Right renal pelvis (tissue), 4 donors: ENCODE measurements around the gene NKG7. TPM values are rescaled to one million over a fixed set of nuclear protein-coding genes. Genes with fewer than 3 reads are reported as not detected.

Experiments
- polyA plus RNA-seq, 4 donors: library from polyadenylated mRNA; unstranded; fragments of 120-200 nt; gene quantifications; one replicate each; pipeline ENCODE4 v1.2.1, GENCODE V29; 2013; ENCODE audit not compliant: insufficient read length in 4 of 4

Gene NKG7
- polyA plus RNA-seq, 4 donors: 1.0 to 1.7 (median 1.5) TPM

Other genes starting within 250 kb of the NKG7 start
- gene SIGLEC9, start 247.7 kb downstream of the NKG7 start, polyA plus RNA-seq: 1 to 10 TPM in 3 of 4 donors, under 1 TPM in 1; 0.97 to 2.3 (median 1.3) TPM
- gene SIGLEC7, start 230.4 kb downstream of the NKG7 start, polyA plus RNA-seq: under 1 TPM; 0.32 to 0.62 (median 0.43) TPM
- gene CD33, start 147.6 kb downstream of the NKG7 start, polyA plus RNA-seq: 1 to 10 TPM; 1.5 to 2.6 (median 1.5) TPM
- gene SIGLECL1, start 121.6 kb downstream of the NKG7 start, polyA plus RNA-seq: not detected
- gene IGLON5, start 61.0 kb downstream of the NKG7 start, polyA plus RNA-seq: 1 to 10 TPM; 2.8 to 4.3 (median 4.0) TPM
- 1 to 10 TPM; 4.3 to 5.2 (median 5.0) TPM for gene VSIG10L, start 30.5 kb downstream of the NKG7 start, polyA plus RNA-seq
- gene ETFB, start 6.3 kb downstream of the NKG7 start, polyA plus RNA-seq: 100 to 1,000 TPM; 110 to 172 (median 124) TPM
- 1 to 10 TPM; 1.3 to 1.9 (median 1.6) TPM for gene CLDND2, start 3.7 kb downstream of the NKG7 start, polyA plus RNA-seq
- gene LIM2, start 15.3 kb upstream of the NKG7 start, polyA plus RNA-seq: under 1 TPM; 0.24 to 0.47 (median 0.29) TPM
- gene C19orf84, start 17.9 kb upstream of the NKG7 start, polyA plus RNA-seq: under 1 TPM; 0.11 to 0.36 (median 0.23) TPM
- gene SIGLEC10, start 45.0 kb upstream of the NKG7 start, polyA plus RNA-seq: 1 to 10 TPM in 2 of 4 donors, under 1 TPM in 2; 0.87 to 1.3 (median 1.1) TPM
- gene SIGLEC8, start 85.8 kb upstream of the NKG7 start, polyA plus RNA-seq: under 1 TPM in 2 of 4 donors, not detected in 2; 0.05 to 0.08 TPM
- gene CEACAM18, start 105.9 kb upstream of the NKG7 start, polyA plus RNA-seq: not detected
- under 1 TPM in 3 of 4 donors, not detected in 1; 0.04 to 0.13 (median 0.11) TPM for gene SIGLEC12, start 129.1 kb upstream of the NKG7 start, polyA plus RNA-seq
- gene SIGLEC6, start 159.0 kb upstream of the NKG7 start, polyA plus RNA-seq: under 1 TPM in 3 of 4 donors, not detected in 1; 0.12 to 0.25 (median 0.19) TPM
- 10 to 100 TPM; 14.6 to 19.9 (median 17.6) TPM for gene ZNF175, start 198.6 kb upstream of the NKG7 start, polyA plus RNA-seq